Activated T-helper 9 cell treated with anti-CD3 and anti-CD28 coated beads, Interleukin-2, amount 50 U/mL, for 16 hours (primary cell): ENCODE results near the gene FBXL2.

Experiments used
- DNase-seq: peaks from one replicate; pipeline ENCODE4 v3.0.0-alpha.2; 2020; ENCODE audit warnings: low read depth

The FBXL2 gene

GRCh38 chr3:33430061-33430460 lies 152.8 kb downstream of the FBXL2 start:
- no peak for DNase-seq

- DNase-seq = no peak
Observed at GRCh38 chr3:33430571-33430970, 153.3 kb downstream of the FBXL2 start.

DNA sequence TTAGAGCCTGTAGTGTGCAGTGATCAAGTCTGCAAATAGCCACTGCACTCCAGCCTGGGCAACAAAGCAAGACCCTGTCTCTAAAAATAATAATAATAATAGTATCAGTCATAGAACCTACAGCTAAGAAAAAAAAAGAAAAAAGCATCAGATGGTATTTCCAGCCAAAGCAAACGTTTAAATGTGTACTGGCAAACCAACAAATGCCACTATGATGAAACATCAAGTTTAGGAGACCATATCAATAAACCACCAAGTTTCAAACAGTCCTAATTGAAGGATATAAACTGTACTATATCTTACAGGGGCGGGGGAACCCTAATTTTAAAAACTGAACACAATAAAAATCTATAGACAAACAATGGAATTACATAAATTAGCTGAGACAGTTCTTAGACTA lies 156.6 kb downstream of the FBXL2 start:
- DNase-seq = no peak
